ENCODE measurements around the gene STXBP5. TPM values are rescaled to one million over a fixed set of nuclear protein-coding genes. Genes with fewer than 3 reads are reported as not detected.

STXBP5 gene
- total and polyA plus RNA-seq, 2 of the 13 experiments (the other 11 are each of a cell fraction or from before 2014, with no cell fraction given), result 8.8 to 19.4 TPM

- intact Hi-C loops (cut with micrococcal nuclease; ENCODE audit: unreplicated experiment) (no loop called here), in situ Hi-C loops (cut with HindIII; ENCODE audit: extremely low pct_ligation_motif_present, low pct_unique_long_range_greater_than_20kb) (no loop called here)
- DNase-seq (ENCODE audit: low spot score) (no peak), ATAC-seq (no peak), FAIRE-seq (no peak)
- ChIA-PET CTCF (ENCODE audit: low intra/inter-chr PET ratio, low total read pairs) (no interaction called here), POLR2A (no interaction called here)
- peaks cover 0 to 22% of the 10 kb centered on the region in 2 experiments; a peak in 2 of 5 replicates for H3K27me3 ChIP-seq (ENCODE audit: control insufficient read depth in 1 of 2, insufficient read depth in 2 of 2, low read length in 2 of 2)
- H3K9ac ChIP-seq (ENCODE audit: insufficient read depth, low read depth, low read length), result no peak overlapping the region
- no peak overlapping the region for H3K4me2 ChIP-seq (ENCODE audit: low read depth, low read length)
- BruUV-seq (replicated peaks), result no TSS peak
- H2AFZ ChIP-seq (ENCODE audit: low read length), result no peak overlapping the region
- H4K20me1 ChIP-seq (ENCODE audit: insufficient read depth, low read length), result no peaks in the 10 kb centered on the region
- H3K4me1 ChIP-seq (ENCODE audit: insufficient read depth, low read length), result no peaks in the 10 kb centered on the region
- no peaks in the 10 kb centered on the region for H3K36me3 ChIP-seq (replicated peaks in 1 of 2; ENCODE audit: control insufficient read depth in 1 of 2, insufficient read depth in 2 of 2, low read length in 2 of 2)
- no peak overlapping the region for H3K27ac ChIP-seq (ENCODE audit: extremely low read length, insufficient read depth, low read length)
- 68% methylated on average over 4 of the region's 4 CpGs for WGBS (ENCODE audit: low lambda C conversion rate)
- H3K79me2 ChIP-seq (ENCODE audit: insufficient read depth, low read length), result no peaks in the 10 kb centered on the region
- H3K9me3 ChIP-seq (ENCODE audit: low read length), result no peaks in the 10 kb centered on the region
- TF ChIP-seq ZNF740 (CRISPR knock-in tag; IDR thresholded peaks at IDR 0.05) (no peak), ZNF512 (CRISPR knock-in tag; IDR thresholded peaks at IDR 0.05) (no peak), ZNF230 (CRISPR knock-in tag; IDR thresholded peaks at IDR 0.05) (no peak), ZNF800 (CRISPR knock-in tag; IDR thresholded peaks at IDR 0.05) (no peak), ZNF629 (CRISPR knock-in tag; conservative IDR thresholded peaks at IDR 0.05) (0 out of 2 replicates have a peak, but pooled peaks have one; percentile 33), SNAPC4 (CRISPR knock-in tag; IDR thresholded peaks at IDR 0.05) (no peak), ZNF563 (CRISPR knock-in tag; IDR thresholded peaks at IDR 0.05) (no peak), ZNF687 (CRISPR knock-in tag; IDR thresholded peaks at IDR 0.05) (no peak)
- no peak overlapping the region for H3K4me3 ChIP-seq (replicated peaks in 1 of 3; ENCODE audit: insufficient read depth in 1 of 3, low read depth in 2 of 3, low read length in 3 of 3)
These were observed 212.4 kb downstream of the STXBP5 start for GRCh38 chr6:147416622-147417021.
